Measurements from ENCODE around the gene GNB1.

DNA sequence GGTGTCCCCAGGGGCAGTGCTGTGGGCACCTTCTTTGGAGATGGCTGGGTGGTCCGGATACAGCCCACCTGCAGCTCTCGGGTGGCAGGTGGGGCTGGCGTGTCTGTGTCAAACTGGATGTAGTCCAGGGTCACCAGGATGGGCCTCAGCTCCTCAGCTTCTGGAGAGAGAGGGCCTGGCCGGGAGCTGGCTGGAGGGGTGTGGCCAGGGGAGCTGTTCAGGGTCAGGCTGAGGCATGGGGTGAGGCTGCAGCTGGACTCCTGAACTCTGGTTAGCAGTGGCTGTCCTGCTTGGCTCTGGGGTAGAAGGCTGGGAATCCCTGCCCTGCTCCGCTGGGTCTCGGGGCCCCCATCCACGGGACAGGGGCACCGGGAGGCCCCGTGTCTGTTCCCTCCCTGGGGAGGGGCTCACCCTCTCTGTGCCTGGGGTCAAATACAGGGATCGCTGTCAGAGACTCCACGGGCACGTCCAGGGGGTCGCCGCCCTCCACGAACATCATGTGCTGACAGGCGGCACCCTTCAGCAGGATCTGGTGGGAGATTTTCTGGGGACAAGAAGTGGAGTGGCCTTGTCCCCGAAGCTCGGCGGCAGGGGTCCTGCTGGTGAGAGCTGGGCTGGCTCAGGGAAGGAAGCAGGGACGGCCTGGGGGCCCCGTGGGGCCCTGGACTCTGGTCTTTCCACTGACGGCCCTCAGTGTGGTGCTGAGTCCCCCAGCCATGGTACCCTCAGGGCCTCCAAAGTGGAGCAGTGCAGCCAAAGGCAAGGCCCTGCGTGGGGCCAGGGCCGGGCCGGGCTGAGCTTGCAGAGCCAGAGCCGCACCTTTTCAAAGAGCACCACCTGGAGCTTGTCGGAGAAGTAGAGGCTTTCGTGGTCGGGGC is 32.3 kb upstream of the GNB1 start:
- TF ChIP-seq, protein P1, sequence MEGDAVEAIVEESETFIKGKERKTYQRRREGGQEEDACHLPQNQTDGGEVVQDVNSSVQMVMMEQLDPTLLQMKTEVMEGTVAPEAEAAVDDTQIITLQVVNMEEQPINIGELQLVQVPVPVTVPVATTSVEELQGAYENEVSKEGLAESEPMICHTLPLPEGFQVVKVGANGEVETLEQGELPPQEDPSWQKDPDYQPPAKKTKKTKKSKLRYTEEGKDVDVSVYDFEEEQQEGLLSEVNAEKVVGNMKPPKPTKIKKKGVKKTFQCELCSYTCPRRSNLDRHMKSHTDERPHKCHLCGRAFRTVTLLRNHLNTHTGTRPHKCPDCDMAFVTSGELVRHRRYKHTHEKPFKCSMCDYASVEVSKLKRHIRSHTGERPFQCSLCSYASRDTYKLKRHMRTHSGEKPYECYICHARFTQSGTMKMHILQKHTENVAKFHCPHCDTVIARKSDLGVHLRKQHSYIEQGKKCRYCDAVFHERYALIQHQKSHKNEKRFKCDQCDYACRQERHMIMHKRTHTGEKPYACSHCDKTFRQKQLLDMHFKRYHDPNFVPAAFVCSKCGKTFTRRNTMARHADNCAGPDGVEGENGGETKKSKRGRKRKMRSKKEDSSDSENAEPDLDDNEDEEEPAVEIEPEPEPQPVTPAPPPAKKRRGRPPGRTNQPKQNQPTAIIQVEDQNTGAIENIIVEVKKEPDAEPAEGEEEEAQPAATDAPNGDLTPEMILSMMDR (IDR thresholded peaks at IDR 0.05; ENCODE audit: poor library complexity), result no peak
- TF ChIP-seq EZH2 (IDR thresholded peaks at IDR 0.05; ENCODE audit: borderline replicate concordance), result no peak
